GM21390 (cell line): ENCODE results near the gene PLEKHA3.

Source experiments
- ATAC-seq: cut with Tn5 transposase; IDR thresholded peaks from one replicate; pipeline ENCODE4 v1.9.1; 2021; ENCODE audit not compliant: unreplicated experiment

PLEKHA3 gene

GRCh38 chr2:178478439-178479274, 1.6 kb upstream of the PLEKHA3 start, which contains the start of gene FKBP7:
Gene FKBP7, minus strand, starts transcription at chr2:178478600. Its CDS starts 101 bp downstream, at chr2:178478499.
- peak; percentile 53 for ATAC-seq

GRCh38 chr2:178479275-178479616, 1.0 kb upstream of the PLEKHA3 start:
- no peak for ATAC-seq

- ATAC-seq, result no peak
These were observed 465 bp upstream of the PLEKHA3 start for GRCh38 chr2:178479758-178480226.

GRCh38 chr2:178482437-178482836, 2.2 kb downstream of the PLEKHA3 start:
- peak; percentile 33 for ATAC-seq

- no peak for ATAC-seq
These were observed 4.2 kb downstream of the PLEKHA3 start for GRCh38 chr2:178484245-178485041.

- no peak for ATAC-seq
These were observed 5.1 kb downstream of the PLEKHA3 start for GRCh38 chr2:178485356-178485755.

- ATAC-seq, result no peak
These were observed 11.4 kb downstream of the PLEKHA3 start for GRCh38 chr2:178491612-178492011.

GRCh38 chr2:178496049-178496448, 15.8 kb downstream of the PLEKHA3 start:
- no peak for ATAC-seq

- no peak for ATAC-seq
These were observed 17.9 kb downstream of the PLEKHA3 start for GRCh38 chr2:178498137-178498536.

GRCh38 chr2:178499640-178500039, 19.4 kb downstream of the PLEKHA3 start:
- ATAC-seq, result no peak

- ATAC-seq, result no peak
These were observed 22.5 kb downstream of the PLEKHA3 start for GRCh38 chr2:178502751-178503150.

- ATAC-seq, result no peak
These were observed 25.8 kb downstream of the PLEKHA3 start for GRCh38 chr2:178506101-178506500.

GRCh38 chr2:178506524-178506923, 26.3 kb downstream of the PLEKHA3 start:
- ATAC-seq, result no peak

GRCh38 chr2:178506949-178507348, 26.7 kb downstream of the PLEKHA3 start:
- no peak for ATAC-seq

- ATAC-seq, result no peak
These were observed 28.4 kb downstream of the PLEKHA3 start for GRCh38 chr2:178508646-178509045.

GRCh38 chr2:178510384-178510783, 30.1 kb downstream of the PLEKHA3 start:
- no peak for ATAC-seq

GRCh38 chr2:178512484-178512883, 32.2 kb downstream of the PLEKHA3 start:
- no peak for ATAC-seq

GRCh38 chr2:178513876-178514275, 33.6 kb downstream of the PLEKHA3 start:
- no peak for ATAC-seq

GRCh38 chr2:178514664-178515063, 34.4 kb downstream of the PLEKHA3 start:
- no peak for ATAC-seq

GRCh38 chr2:178517496-178517895, 37.2 kb downstream of the PLEKHA3 start:
- ATAC-seq, result no peak

- ATAC-seq, result no peak
These were observed 41.3 kb downstream of the PLEKHA3 start for GRCh38 chr2:178521304-178522150.
